IMR-90 (cell line): ENCODE measurements around the gene EIF1AX. TPM values are rescaled to one million over a fixed set of nuclear protein-coding genes. Genes with fewer than 3 reads are reported as not detected.

Experiments used
- ATAC-seq: fragments of 200-7000 bp; cut with Tn5 transposase; 2 replicates; pipeline ENCODE4 v1.9.1; 2020; ENCODE audit warnings: low read depth, mild to moderate bottlenecking, moderate library complexity
- BruUV-seq: library from RNA; stranded (reverse); fragments of 400-500 nt; replicated peaks from 2 replicates; lab custom pipeline; 2021; lab: Mats Ljungman, UMichigan
- CTCF ChIA-PET: fragments of 300-600 bp; formaldehyde crosslinking; extraction: SDS; loops from one replicate; lab custom pipeline; 2021; ENCODE audit warnings: antibody characterized with exemption; lab: Yijun Ruan, JAX
- POLR2A ChIA-PET: fragments of 300-600 bp; sonication (Branson Sonifier 250); formaldehyde crosslinking; loops from one replicate; lab custom pipeline; 2022; ENCODE audit warnings: antibody characterized with exemption; ENCODE audit not compliant: unreplicated experiment; lab: Charles Lee
- DNase-seq: peaks from one replicate; pipeline ENCODE4 v3.0.0; 2013
- H2AFZ ChIP-seq: replicated peaks from 2 replicates; pipeline ENCODE3; 2013; ENCODE audit warnings: low read length, mild to moderate bottlenecking; ENCODE audit not compliant: poor library complexity
- H2AK5ac ChIP-seq: 2 replicates; pipeline ENCODE4 v1.6.1; 2013; ENCODE audit warnings: low read depth, low read length, inconsistent platforms
- H2AK9ac ChIP-seq: replicated peaks from 2 replicates; pipeline ENCODE3; 2013; ENCODE audit warnings: mild to moderate bottlenecking, low read depth, low read length, moderate library complexity; ENCODE audit not compliant: poor library complexity
- H2BK120ac ChIP-seq: 2 replicates; pipeline ENCODE4 v1.6.1; 2013; ENCODE audit warnings: low read depth, low read length, inconsistent platforms
- H2BK15ac ChIP-seq: 3 replicates; pipeline ENCODE4 v1.6.1; 2013; ENCODE audit warnings: low read depth, low read length, inconsistent platforms
- H2BK20ac ChIP-seq: 2 replicates; pipeline ENCODE4 v1.6.1; 2013; ENCODE audit warnings: low read depth, mild to moderate bottlenecking, inconsistent platforms, low read length, moderate library complexity
- H2BK5ac ChIP-seq: 2 replicates; pipeline ENCODE4 v1.6.1; 2013; ENCODE audit warnings: mild to moderate bottlenecking, low read depth, low read length, inconsistent platforms; ENCODE audit not compliant: poor library complexity, severe bottlenecking
- H3K14ac ChIP-seq: replicated peaks from 2 replicates; pipeline ENCODE4 v1.6.1; 2013; ENCODE audit warnings: low read depth, low read length, inconsistent platforms
- H3K18ac ChIP-seq: 2 replicates; pipeline ENCODE4 v1.6.1; 2013; ENCODE audit warnings: low read depth, low read length, control low read depth
- H3K23ac ChIP-seq: 2 replicates; pipeline ENCODE4 v1.6.1; 2013; ENCODE audit warnings: low read depth, low read length, inconsistent platforms
- H3K27ac ChIP-seq: 2 replicates; pipeline ENCODE4 v1.5.1; 2013; ENCODE audit warnings: mild to moderate bottlenecking, control low read depth, low read length; ENCODE audit not compliant: insufficient read depth
- H3K27me3 ChIP-seq: 2 replicates; pipeline ENCODE4 v1.6.1; 2013; ENCODE audit warnings: low read length; ENCODE audit not compliant: control insufficient read depth, insufficient read depth
- H3K36me3 ChIP-seq: 2 replicates; pipeline ENCODE4 v1.6.1; 2013; ENCODE audit warnings: low read length, mixed read lengths; ENCODE audit not compliant: control insufficient read depth, insufficient read depth
- H3K4ac ChIP-seq: 2 replicates; pipeline ENCODE4 v1.6.1; 2013; ENCODE audit warnings: low read depth, low read length, inconsistent platforms
- H3K4me1 ChIP-seq: 2 replicates; pipeline ENCODE4 v1.6.1; 2013; ENCODE audit warnings: low read length, mixed read lengths; ENCODE audit not compliant: control insufficient read depth, insufficient read depth
- H3K4me2 ChIP-seq: 2 replicates; pipeline ENCODE4 v1.6.1; 2013; ENCODE audit warnings: low read depth, mild to moderate bottlenecking, control low read depth, low read length, moderate library complexity
- H3K4me3 ChIP-seq: 2 replicates; pipeline ENCODE4 v1.5.1; 2013; ENCODE audit warnings: low read depth, mild to moderate bottlenecking, control low read depth, low read length, moderate library complexity; ENCODE audit not compliant: insufficient read depth
- H3K56ac ChIP-seq: 2 replicates; pipeline ENCODE4 v1.6.1; 2013; ENCODE audit warnings: low read length, inconsistent platforms; ENCODE audit not compliant: insufficient read depth; ENCODE audit errors: extremely low read depth
- H3K79me1 ChIP-seq, 2 experiments: 2 replicates each; pipeline ENCODE4 v1.6.1; 2013; ENCODE audit warnings: low read length in 2 of 2, inconsistent platforms in 1 of 2, low read depth in 1 of 2
- H3K9ac ChIP-seq: 2 replicates; pipeline ENCODE4 v1.6.1; 2013; ENCODE audit warnings: low read depth, low read length, control low read depth
- H3K9me1 ChIP-seq: 2 replicates; pipeline ENCODE4 v1.6.1; 2013; ENCODE audit warnings: low read length, inconsistent platforms; ENCODE audit not compliant: insufficient read depth
- H3K9me3 ChIP-seq: 2 replicates; pipeline ENCODE4 v1.6.1; 2013; ENCODE audit warnings: low read length; ENCODE audit not compliant: control insufficient read depth, insufficient read depth
- H4K20me1 ChIP-seq: 2 replicates; pipeline ENCODE4 v1.6.1; 2013; ENCODE audit warnings: low read length, inconsistent platforms; ENCODE audit not compliant: insufficient read depth
- H4K5ac ChIP-seq: 2 replicates; pipeline ENCODE4 v1.6.1; 2013; ENCODE audit warnings: mild to moderate bottlenecking, low read depth, low read length, control low read depth
- H4K8ac ChIP-seq, 2 experiments: 2 replicates each; pipeline ENCODE4 v1.6.1; 2013; ENCODE audit warnings: low read depth in 2 of 2, low read length in 2 of 2, control low read depth in 1 of 2, inconsistent platforms in 1 of 2
- H4K91ac ChIP-seq: 2 replicates; pipeline ENCODE4 v1.6.1; 2013; ENCODE audit warnings: low read depth, low read length, inconsistent platforms; ENCODE audit not compliant: insufficient read depth
- BHLHE40 ChIP-seq: fragments of 150-350 bp; IDR thresholded peaks from 2 replicates; pipeline ENCODE4 v1.6.1; 2016; ENCODE audit warnings: mild to moderate bottlenecking, low read depth, low read length
- CEBPB ChIP-seq: IDR thresholded peaks from 2 replicates; pipeline ENCODE4 v1.6.1; 2012; ENCODE audit warnings: low read depth, low read length, improper control_type of control experiment
- CHD1 ChIP-seq: IDR thresholded peaks from 2 replicates; pipeline ENCODE4 v1.6.1; 2012; ENCODE audit warnings: low read depth, low read length, improper control_type of control experiment
- CTCF ChIP-seq: conservative IDR thresholded peaks from 2 replicates; pipeline ENCODE4 v1.5.1; 2012; ENCODE audit warnings: mild to moderate bottlenecking, low read depth, low read length, improper control_type of control experiment
- FOS ChIP-seq: fragments of 150-350 bp; IDR thresholded peaks from 2 replicates; pipeline ENCODE4 v1.6.1; 2016; ENCODE audit warnings: low read depth, low read length
- MAFK ChIP-seq: IDR thresholded peaks from 2 replicates; pipeline ENCODE4 v1.6.1; 2012; ENCODE audit warnings: low read depth, low read length, improper control_type of control experiment
- MAZ ChIP-seq: IDR thresholded peaks from 2 replicates; pipeline ENCODE4 v1.6.1; 2012; ENCODE audit warnings: low read depth, mild to moderate bottlenecking, low read length, improper control_type of control experiment, moderate library complexity, borderline replicate concordance
- MXI1 ChIP-seq: IDR thresholded peaks from 2 replicates; pipeline ENCODE4 v1.6.1; 2012; ENCODE audit warnings: low read depth, mild to moderate bottlenecking, low read length, moderate library complexity, borderline replicate concordance
- NFE2L2 ChIP-seq: fragments of 150-350 bp; IDR thresholded peaks from 2 replicates; pipeline ENCODE4 v1.6.1; 2016; ENCODE audit warnings: low read depth, mild to moderate bottlenecking, low read length
- RCOR1 ChIP-seq: IDR thresholded peaks from 2 replicates; pipeline ENCODE4 v1.6.1; 2012; ENCODE audit warnings: mild to moderate bottlenecking, low read length, improper control_type of control experiment; ENCODE audit not compliant: insufficient replicate concordance
- RFX5 ChIP-seq: IDR thresholded peaks from 2 replicates; pipeline ENCODE4 v1.8.0; 2012; ENCODE audit warnings: low read depth, mild to moderate bottlenecking, low read length, moderate library complexity
- WGBS, 2 experiments: methylation state at CpG; one replicate each; pipeline versions ENCODE4 v1.1.5 to v1.1.7; 2013; ENCODE audit warnings: missing lambda C conversion rate in 2 of 2; ENCODE audit not compliant: insufficient read length in 1 of 2; ENCODE audit errors: extremely low coverage in 2 of 2; 5-methylcytosine and 5-hydroxymethylcytosine counted together
- dilution Hi-C: fragments of 300-500 bp; cut with HindIII; formaldehyde crosslinking; loops from one replicate; pipeline ENCODE4 v1.14.3; 2018; ENCODE audit warnings: low sequenced_read_pairs; ENCODE audit not compliant: unreplicated experiment
- in situ Hi-C: fragments of 300-500 bp; cut with MboI; formaldehyde crosslinking; loops from 3 replicates; pipeline ENCODE4 v1.14.3; 2019; ENCODE audit warnings: low sequenced_read_pairs, inconsistent platforms, mixed read lengths
- intact Hi-C: fragments of 100-400 bp; cut with micrococcal nuclease; formaldehyde crosslinking; loops from 2 replicates; pipeline ENCODE4 v1.10.0; 2022
- polyA plus RNA-seq, 3 experiments: library from polyadenylated mRNA; depleted of rRNA; stranded (reverse); fragments of >200 nt; gene quantifications; 2 replicates each; pipeline ENCODE4 v1.2.3, GENCODE V29; 2012; ENCODE audit warnings: low replicate concordance in 1 of 3
- total RNA-seq: library from RNA; depleted of rRNA; stranded (reverse); fragments of >200 nt; gene quantifications from 2 replicates; pipeline ENCODE4 v1.2.3, GENCODE V29; 2012

Gene EIF1AX
- total and polyA plus RNA-seq, 2 of the 4 experiments (the other 2 are of a cell fraction), result 12.2 to 44.5 TPM

DNA sequence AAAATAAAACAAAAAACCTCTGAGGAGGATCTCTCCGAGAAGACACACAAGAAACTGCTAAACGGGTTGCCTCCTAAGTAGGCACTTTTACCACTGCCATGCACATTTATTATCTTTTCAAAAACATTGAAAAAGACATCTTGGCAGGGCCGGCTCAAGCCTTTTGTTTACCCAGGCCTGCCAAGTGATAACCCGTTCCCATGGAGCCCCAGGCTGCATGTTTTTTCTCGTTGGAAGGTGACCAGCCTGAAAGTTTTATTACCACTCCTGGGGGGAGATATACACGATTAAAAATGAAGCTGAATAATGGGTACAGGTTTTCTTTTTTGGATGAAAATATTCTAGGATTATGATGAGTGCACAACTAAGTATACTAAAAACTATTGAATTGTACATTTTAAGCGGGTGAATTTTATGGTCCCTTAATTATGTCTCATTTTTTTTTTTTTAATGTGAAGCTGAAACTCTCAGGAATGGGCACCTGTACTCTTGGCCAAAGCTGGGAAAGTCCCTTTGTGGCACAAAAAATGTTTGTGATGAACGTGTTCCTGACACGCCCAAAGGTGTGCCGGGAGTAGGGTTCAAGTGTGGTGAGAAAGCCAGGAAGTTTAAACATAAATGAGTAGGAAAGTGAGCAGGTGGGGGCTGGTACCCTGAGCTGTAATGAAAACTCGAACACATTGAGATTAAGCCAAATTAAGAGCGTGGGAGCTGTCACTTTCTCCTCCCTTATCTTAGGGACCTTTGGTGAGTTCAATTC, 23.4 kb downstream of the EIF1AX start:
- H2BK20ac ChIP-seq, result no peak overlapping the region
- no peak for DNase-seq
- ChIA-PET POLR2A (interaction anchor here (0.6 kb wide), 1 partner anchor 314 kb away, joined by 5 read pairs; no protein-coding TSS in a partner anchor), CTCF (no interaction called here)
- no peak overlapping the region for H3K4me2 ChIP-seq
- peaks cover 23% of the 10 kb centered on the region for H3K27me3 ChIP-seq
- H3K56ac ChIP-seq, result no peak overlapping the region
- intact Hi-C loops, result loop anchor here (5.0 kb wide), 1 partner anchor 126 kb away; the partner anchor contains the start of gene BCLAF3
- no peaks in the 10 kb centered on the region for H3K79me1 ChIP-seq
- peaks cover 8% of the 10 kb centered on the region; the same call in 1 of the 2 replicates for H3K9me3 ChIP-seq
- no peak overlapping the region for H2AFZ ChIP-seq
- no peaks in the 10 kb centered on the region for H4K20me1 ChIP-seq
- no TSS peak for BruUV-seq
- H3K4me1 ChIP-seq, result no peaks in the 10 kb centered on the region
- dilution Hi-C loops, result no loop called here
- H4K8ac ChIP-seq, result no peak overlapping the region
- ATAC-seq, result no peak
- H2BK120ac ChIP-seq, result no peak overlapping the region
- in situ Hi-C loops, result loop anchor here (25.0 kb wide), 2 partner anchors 531 to 1731 kb away; no protein-coding TSS in a partner anchor
- no peak overlapping the region for H3K4me3 ChIP-seq
- H2AK5ac ChIP-seq, result no peak overlapping the region
- H3K9me1 ChIP-seq, result no peaks in the 10 kb centered on the region
- no peak overlapping the region for H3K9ac ChIP-seq
- H4K91ac ChIP-seq, result no peak overlapping the region
- no peak overlapping the region for H2BK15ac ChIP-seq
- H3K4ac ChIP-seq, result no peak overlapping the region
- H3K36me3 ChIP-seq, result no peaks in the 10 kb centered on the region
- WGBS, 2 experiments, result 48% methylated on average over 5 of the region's 12 CpGs; no CpG with 5 or more reads in 1 of the 2 experiments
- H2BK5ac ChIP-seq, result no peak overlapping the region
- H3K27ac ChIP-seq, result no peak overlapping the region
- no peak overlapping the region for H3K14ac ChIP-seq
- TF ChIP-seq CHD1 (no peak), CEBPB (no peak), FOS (no peak), MAZ (no peak), RFX5 (no peak), MAFK (no peak), NFE2L2 (no peak), BHLHE40 (no peak), RCOR1 (no peak), MXI1 (no peak), CTCF (no peak)
- H2AK9ac ChIP-seq, result no peak overlapping the region
- H4K5ac ChIP-seq, result no peak overlapping the region
- H3K23ac ChIP-seq, result no peak overlapping the region
- no peak overlapping the region for H3K18ac ChIP-seq
